ENCODE results near the gene STMND1.

Gene STMND1

GRCh38 chr6:17096096-17096495 is 5.8 kb upstream of the STMND1 start:
- DNase-seq, result no peak

GRCh38 chr6:17096652-17097051 is 5.2 kb upstream of the STMND1 start:
- no peak for DNase-seq
- intact Hi-C loops (cut with DNase I), result no loop called here

More at GRCh38 chr6:17096096-17096495, 5.8 kb upstream of the STMND1 start:
- intact Hi-C loops (cut with DNase I), result no loop called here

GRCh38 chr6:17097982-17098381 is 3.9 kb upstream of the STMND1 start:
- intact Hi-C loops (cut with DNase I), result no loop called here
- no peak for DNase-seq

GRCh38 chr6:17098538-17098937 is 3.3 kb upstream of the STMND1 start:
- intact Hi-C loops (cut with DNase I), result no loop called here
- no peak for DNase-seq

GRCh38 chr6:17099401-17100059 is 2.3 kb upstream of the STMND1 start:
- intact Hi-C loops (cut with DNase I), result no loop called here
- no peak for DNase-seq

GRCh38 chr6:17100806-17101205 is 1.0 kb upstream of the STMND1 start:
- DNase-seq, result no peak
- intact Hi-C loops (cut with DNase I), result no loop called here

- intact Hi-C loops (cut with DNase I), result no loop called here
- no peak for DNase-seq
Observed at GRCh38 chr6:17102258-17102870, 514 bp downstream of the STMND1 start.

- no peak for DNase-seq
- intact Hi-C loops (cut with DNase I), result no loop called here
Observed at GRCh38 chr6:17103715-17104114, 1.9 kb downstream of the STMND1 start.

- intact Hi-C loops (cut with DNase I), result no loop called here
- no peak for DNase-seq
Observed at GRCh38 chr6:17107863-17108262, 6.0 kb downstream of the STMND1 start.

GRCh38 chr6:17115251-17116116 is 13.6 kb downstream of the STMND1 start:
- intact Hi-C loops (cut with DNase I), result no loop called here
- no peak for DNase-seq

GRCh38 chr6:17116117-17116440 is 14.2 kb downstream of the STMND1 start:
- intact Hi-C loops (cut with DNase I), result no loop called here
- no peak for DNase-seq

- intact Hi-C loops (cut with DNase I), result no loop called here
- no peak for DNase-seq
Observed at GRCh38 chr6:17120019-17120418, 18.2 kb downstream of the STMND1 start.

- no peak for DNase-seq
- intact Hi-C loops (cut with DNase I), result no loop called here
Observed at GRCh38 chr6:17125407-17125806, 23.6 kb downstream of the STMND1 start.

GRCh38 chr6:17130786-17131185 is 28.9 kb downstream of the STMND1 start:
- no peak for DNase-seq
- intact Hi-C loops (cut with DNase I), result no loop called here

- no peak for DNase-seq
- intact Hi-C loops (cut with DNase I), result no loop called here
Observed at GRCh38 chr6:17132967-17133366, 31.1 kb downstream of the STMND1 start.

- intact Hi-C loops (cut with DNase I), result no loop called here
- DNase-seq, result no peak
Observed at GRCh38 chr6:17138033-17138432, 36.2 kb downstream of the STMND1 start.

GRCh38 chr6:17144016-17144415 is 42.2 kb downstream of the STMND1 start:
- no peak for DNase-seq
- intact Hi-C loops (cut with DNase I), result no loop called here

- intact Hi-C loops (cut with DNase I), result no loop called here
- DNase-seq, result no peak
Observed at GRCh38 chr6:17149571-17149970, 47.7 kb downstream of the STMND1 start.

GRCh38 chr6:17150096-17150495 is 48.2 kb downstream of the STMND1 start:
- intact Hi-C loops (cut with DNase I), result loop anchor here (10.0 kb wide), 1 partner anchor 1355 kb away; no protein-coding TSS in a partner anchor
- DNase-seq, result no peak

- no peak for DNase-seq
Observed at GRCh38 chr6:17151888-17152287, 50.0 kb downstream of the STMND1 start.

GRCh38 chr6:17152703-17153102 is 50.9 kb downstream of the STMND1 start:
- intact Hi-C loops (cut with DNase I), result loop anchor here (10.0 kb wide), 1 partner anchor 1352 kb away; no protein-coding TSS in a partner anchor

More at GRCh38 chr6:17151888-17152287, 50.0 kb downstream of the STMND1 start:
- intact Hi-C loops (cut with DNase I), result loop anchor here (10.0 kb wide), 1 partner anchor 1353 kb away; no protein-coding TSS in a partner anchor

More at GRCh38 chr6:17152703-17153102, 50.9 kb downstream of the STMND1 start:
- no peak for DNase-seq

Measured in posterior cingulate gyrus (tissue), 11 donors.